HG03558 (cell line): ENCODE data around the gene MPDU1.
"Not testable (repeated sequence)": the region's sequence is repeated elsewhere in the genome, so short reads cannot be mapped to it uniquely, and the experiment has no call there.

ENCODE experiments used
- ATAC-seq: cut with Tn5 transposase; IDR thresholded peaks from one replicate; pipeline ENCODE4 v1.9.1; 2021; ENCODE audit warnings: moderate number of reproducible peaks; ENCODE audit not compliant: unreplicated experiment; ENCODE audit errors: extremely low read depth

Gene MPDU1

DNA sequence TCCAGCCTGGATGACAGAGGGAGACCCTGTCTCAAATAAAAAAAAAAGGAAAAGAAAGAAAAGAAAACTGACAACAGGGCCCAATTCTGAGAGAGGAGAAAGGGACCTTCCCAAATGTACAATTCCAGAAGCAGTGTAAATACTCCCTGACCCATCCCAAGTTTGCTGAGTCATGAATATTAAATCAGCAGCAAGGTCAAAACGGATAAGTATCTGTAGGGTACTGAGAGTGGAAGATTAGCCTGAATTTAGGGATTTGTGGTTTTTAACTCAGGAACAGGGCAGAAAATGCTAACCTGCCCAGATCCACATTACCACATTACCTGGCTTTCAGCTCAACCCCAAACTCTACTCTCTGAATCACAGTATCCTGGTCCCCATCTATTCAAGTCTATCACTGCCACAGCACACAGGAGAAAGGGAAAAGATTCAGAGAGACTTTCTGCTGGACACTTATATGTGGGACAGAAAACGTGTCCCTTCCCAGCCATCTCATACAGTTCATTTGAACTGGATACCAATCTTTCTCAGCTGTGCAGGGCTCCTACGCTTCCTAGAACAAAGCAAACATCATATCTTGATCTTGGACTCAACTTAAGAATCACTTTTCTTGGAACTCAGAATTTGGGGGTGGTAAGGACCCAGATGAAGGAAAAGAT is 28.1 kb downstream of the MPDU1 start:
- ATAC-seq, result no peak

DNA sequence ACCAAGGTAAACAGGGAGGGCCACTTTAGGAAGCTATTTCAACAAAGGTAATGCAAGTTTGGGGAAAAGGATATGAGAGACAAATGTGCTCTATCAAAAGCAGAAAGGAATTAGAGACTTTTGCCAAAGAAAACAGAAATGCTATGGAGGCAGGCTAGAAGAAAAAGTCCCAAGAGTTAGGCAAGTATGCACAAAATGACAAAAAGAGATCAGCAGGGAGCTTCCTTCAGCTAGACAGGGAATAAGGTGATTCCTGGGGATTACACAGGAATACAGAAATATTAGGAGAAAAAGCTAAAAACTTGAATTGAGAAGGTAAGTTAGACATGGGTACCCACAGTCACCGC is 28.6 kb downstream of the MPDU1 start:
- no peak for ATAC-seq

DNA sequence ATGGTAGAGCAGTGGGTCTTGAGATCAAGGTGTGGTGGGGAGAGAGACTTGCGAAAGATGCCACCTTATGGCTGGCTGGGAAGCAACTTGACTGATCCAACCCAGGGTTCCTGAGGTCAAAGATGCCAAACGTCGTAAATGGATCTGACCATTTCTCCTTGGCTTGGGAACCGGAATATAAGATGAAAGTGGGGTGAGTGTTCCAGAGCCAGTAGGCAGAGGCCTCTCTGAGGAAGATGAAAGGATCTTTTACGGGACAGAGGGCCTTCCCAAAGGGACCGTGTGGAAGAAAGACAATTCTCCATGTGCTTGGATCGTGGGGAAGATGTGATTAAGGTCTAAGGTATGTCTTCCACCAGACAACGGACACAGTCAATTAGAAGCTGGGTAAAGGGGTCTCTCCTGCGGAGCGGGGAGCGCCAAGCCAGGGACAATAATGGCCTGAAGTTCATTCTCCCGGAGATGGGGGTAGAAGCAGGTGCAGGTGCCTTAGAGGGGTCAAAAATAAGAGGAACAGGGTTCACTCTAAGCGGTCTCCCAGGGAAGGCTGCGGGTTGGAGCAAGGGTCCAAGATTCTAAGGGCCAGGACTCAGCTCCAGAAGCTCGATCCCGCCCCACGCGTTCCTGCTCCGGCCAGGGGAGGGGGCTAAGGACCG is 30.2 kb downstream of the MPDU1 start:
- no peak for ATAC-seq

DNA sequence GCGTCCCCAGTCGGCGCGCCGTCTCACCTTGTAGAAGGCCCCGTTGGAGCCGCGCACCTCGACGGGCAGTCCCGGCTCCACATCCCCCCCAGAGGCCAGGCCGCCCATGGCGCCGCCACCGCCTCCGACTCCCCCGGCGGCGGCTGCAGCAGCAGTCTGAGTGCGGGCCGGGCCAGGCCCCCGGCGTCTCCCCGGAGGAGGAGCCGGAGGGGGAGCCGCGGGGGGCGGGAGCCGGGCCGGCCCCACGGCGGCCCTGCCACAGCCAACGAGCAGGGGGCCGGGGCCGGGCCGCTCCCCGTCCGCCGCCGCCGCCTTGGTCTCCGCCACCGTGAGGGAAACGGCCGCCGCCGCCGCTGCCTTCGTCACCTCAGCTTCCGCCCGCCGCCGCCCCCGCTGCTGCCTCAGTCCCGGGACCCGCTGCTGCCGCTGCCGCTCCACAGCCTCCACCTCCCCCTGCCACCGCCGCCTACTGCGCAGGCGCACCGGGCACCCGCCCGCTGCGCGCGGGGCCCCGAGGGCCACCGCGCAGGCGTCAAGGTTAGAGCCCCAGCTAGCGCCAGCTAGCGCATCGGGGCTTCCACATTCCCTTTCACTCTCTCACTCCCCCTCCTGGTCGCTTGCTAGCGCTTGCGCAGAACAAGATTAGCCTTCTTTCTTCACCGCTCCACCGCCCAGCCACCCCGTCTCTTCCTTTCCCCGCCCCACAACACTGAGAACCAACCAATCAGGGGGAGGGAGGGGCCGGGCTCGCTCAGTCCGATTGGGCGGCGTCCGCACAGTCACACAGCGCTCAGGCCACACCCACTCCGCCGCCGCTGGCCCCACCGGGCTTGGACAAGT is 31.0 kb downstream of the MPDU1 start, which contains the start of gene FXR2:
Gene FXR2 (minus strand): TSS at position 473 of the 840 bp plus-strand sequence. CDS start 365 bp downstream, at position 108.
- peak; percentile 70 for ATAC-seq

DNA sequence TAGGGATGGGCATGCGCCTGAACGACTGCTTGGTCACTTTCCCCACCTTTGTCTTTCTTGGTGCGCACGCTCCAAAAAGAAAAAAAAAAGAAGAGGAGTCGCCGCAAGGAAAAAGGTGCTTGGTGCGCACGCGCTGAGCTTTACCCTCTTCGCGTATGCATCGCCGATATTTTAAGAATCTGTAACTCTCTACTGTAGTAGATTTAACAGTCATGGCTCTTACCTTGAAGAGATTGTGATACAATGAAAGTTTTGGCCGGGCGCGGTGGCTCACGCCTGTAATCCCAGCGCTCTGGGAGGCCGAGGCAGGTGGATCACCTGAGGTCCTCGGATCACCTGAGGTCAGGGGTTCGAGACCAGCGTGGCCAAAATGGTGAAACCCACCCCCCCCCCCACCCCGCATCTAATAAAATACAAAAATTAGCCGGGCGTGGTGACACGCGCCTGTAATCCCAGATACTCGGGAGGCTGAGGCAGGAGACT is 31.7 kb downstream of the MPDU1 start:
- ATAC-seq, result no peak

DNA sequence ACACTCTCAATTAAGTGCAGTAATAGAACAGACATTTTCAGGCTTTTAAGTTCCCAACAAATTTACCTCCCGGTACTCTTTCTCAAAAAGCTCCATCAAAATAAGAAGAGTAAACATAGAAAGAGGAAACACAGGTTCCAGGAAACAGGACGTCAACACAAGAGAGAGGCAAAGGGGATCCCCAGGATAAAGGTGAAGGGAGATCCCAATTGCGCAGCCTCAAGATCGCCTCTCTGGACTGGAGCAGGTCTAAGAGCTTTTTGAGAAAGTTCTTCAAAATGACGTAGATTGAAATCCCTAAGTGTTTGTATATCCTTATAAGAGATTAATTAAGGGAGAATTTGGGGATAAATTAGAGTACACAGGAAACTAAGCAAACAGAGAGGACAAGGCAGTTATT is 35.0 kb downstream of the MPDU1 start:
- no peak for ATAC-seq

DNA sequence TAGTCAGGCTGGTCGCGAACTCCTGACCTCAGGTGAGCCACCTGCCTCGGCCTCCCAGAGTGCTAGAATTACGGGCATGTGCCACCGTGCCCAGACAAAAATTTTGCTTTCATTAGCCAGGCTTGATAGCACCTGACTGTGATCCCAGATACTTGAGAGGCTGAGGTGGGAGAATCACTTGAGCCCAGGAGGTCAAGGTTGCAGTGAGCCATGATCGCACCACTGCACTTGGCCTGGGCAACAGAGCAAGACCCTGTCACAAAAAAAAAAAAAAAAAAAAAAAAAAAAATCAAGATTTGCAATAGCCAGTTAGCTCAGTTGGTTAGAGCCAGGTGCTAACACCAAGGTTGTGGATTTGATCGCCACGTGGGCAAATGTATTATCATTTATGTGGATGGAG is 37.2 kb downstream of the MPDU1 start:
- ATAC-seq, result no peak

DNA sequence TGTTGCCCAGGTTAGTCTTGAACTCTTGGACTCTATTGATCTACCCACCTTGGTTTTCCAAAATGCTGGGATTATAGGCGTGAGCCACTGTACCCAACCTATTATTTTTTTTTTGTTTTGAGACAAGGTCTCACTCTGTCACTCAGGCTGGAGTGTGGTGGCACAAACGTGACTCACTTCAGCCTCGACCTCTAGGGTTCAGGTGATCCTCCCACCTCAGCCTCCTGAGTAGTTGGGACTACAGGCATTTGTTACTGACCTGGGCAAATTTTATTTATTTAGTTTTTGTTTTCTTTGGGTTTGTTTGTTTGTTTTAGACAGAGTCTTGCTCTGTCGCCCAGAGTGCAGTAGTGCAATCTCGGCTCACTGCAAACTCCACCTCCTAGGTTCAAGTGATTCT is 40.0 kb downstream of the MPDU1 start:
- ATAC-seq, result no peak

DNA sequence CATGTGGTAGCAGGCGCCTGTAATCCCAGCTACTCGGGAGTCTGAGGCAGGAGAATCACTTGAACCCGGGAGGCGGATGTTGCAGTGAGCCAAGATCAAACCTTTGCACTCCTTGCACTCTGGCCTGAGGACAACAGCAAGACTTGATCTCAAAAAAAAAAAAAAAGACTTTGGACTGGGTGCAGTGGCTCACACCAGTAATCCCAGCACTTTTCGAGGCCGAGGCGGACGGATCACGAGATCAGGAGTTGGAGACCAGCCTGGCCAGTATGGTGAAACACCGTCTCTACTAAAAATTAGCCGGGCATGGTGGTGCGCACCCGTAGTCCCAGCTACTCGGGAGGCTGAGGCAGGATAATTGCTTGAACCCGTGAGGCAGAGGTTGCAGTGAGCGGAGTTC is 42.1 kb downstream of the MPDU1 start:
- not testable (repeated sequence) for ATAC-seq

DNA sequence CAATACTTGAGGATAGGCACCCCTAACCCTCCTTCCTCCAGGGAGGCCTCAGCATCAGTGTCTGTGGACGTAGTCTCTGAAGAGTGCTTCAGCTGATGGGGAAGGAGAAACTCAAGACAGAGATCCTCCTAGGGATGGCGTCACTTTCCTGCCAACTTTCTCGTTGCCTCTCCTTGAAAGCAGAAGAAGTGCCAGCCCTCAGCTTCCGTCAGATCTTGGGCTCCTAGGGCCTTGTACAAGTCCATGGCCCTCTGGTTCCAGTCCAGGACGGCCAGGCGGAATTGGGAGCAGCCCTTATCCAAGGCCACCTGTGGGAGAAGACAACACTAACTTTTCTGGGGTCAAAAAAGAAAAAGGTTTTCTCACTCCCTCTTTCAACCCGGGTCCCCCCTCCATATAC is 42.7 kb downstream of the MPDU1 start:
- ATAC-seq, result no peak

DNA sequence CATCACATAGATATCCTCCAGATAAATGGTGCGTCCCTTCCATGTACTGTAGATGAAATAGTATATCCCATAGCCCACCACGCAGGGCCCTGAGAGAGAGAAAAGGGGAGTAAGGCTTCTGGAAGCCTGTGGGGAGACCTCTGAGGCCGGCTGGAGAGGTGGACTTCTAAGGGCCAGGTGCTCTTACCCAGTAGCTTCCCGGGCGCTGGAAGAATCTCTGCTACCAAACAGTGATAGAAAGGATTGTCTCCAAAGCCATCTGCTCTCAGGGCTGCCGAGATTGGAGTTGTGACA is 43.3 kb downstream of the MPDU1 start:
- ATAC-seq, result no peak

DNA sequence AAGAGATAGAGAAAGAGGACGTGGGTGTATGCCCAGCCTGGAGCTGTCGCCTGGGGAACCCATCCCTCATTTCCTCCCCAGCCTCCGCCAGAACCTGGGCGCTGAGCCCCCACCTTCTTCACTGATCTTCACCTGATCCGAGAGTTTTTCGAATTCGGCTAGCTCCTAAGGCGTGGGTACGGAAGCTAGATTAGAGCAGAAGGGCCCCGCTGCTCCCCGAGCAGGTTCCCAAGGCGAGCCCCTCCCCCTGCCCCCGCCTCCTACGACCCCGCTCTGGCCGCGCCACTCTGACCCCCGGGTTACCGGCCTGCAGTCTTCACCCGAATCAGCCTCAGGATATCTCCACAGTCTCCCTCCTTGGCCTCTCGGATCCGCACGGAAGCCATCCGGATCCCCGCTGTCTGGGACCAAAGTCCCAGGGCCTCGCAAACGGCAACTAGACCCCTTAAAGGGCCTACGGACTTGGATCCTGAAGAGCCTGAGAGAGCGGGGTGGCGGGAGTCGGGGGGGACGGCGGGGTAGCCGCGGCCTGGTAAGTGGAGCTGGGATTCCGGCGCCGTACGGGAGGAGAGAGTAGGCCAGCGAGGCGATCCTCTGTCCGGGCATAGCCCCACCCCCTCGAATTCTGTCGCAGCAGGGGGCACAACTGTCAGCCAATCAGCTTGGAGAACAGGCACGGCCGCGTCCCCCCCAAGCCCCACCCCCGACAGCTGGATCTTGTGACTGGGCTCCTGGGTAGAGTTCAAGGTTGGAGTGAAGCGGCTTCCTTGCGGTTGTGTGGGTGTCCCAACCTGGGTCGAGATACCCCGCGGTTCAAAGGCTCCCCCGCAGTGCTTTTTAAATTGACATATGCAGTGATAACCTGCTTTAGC is 43.8 kb downstream of the MPDU1 start, which contains the start of gene SAT2:
Gene SAT2 (minus strand): TSS at position 572 of the 872 bp plus-strand sequence. CDS start 186 bp downstream, at position 386.
- ATAC-seq, result no peak

DNA sequence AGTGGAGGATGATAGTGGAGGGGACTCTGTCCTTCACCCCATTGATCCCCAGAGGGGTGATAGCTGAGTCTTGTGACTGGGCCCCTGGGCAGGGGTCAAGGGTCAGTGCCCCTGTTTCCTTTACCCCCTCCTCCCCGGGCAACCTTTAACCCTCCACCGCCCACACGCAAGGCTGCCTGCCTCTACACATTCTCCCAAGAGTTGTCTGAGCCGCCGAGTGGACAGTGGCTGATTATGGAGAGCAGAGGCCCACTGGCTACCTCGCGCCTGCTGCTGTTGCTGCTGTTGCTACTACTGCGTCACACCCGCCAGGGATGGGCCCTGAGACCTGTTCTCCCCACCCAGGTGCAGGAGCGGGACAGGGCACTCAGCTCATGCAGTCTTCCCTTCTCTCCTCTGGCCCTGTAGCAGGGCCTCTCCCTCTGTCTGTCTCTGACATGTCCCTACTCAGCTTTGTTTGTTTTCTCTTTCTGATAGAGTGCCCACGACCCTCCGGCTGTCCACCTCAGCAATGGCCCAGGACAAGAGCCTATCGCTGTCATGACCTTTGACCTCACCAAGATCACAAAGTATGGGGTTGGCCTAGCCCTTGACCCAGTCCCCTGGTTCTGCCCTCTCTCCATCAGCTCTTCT is 46.4 kb downstream of the MPDU1 start, which contains the start of gene SHBG:
Gene SHBG (plus strand): TSS at position 197 of the 633 bp plus-strand sequence. CDS start 38 bp downstream, at position 235.
- ATAC-seq, result no peak

DNA sequence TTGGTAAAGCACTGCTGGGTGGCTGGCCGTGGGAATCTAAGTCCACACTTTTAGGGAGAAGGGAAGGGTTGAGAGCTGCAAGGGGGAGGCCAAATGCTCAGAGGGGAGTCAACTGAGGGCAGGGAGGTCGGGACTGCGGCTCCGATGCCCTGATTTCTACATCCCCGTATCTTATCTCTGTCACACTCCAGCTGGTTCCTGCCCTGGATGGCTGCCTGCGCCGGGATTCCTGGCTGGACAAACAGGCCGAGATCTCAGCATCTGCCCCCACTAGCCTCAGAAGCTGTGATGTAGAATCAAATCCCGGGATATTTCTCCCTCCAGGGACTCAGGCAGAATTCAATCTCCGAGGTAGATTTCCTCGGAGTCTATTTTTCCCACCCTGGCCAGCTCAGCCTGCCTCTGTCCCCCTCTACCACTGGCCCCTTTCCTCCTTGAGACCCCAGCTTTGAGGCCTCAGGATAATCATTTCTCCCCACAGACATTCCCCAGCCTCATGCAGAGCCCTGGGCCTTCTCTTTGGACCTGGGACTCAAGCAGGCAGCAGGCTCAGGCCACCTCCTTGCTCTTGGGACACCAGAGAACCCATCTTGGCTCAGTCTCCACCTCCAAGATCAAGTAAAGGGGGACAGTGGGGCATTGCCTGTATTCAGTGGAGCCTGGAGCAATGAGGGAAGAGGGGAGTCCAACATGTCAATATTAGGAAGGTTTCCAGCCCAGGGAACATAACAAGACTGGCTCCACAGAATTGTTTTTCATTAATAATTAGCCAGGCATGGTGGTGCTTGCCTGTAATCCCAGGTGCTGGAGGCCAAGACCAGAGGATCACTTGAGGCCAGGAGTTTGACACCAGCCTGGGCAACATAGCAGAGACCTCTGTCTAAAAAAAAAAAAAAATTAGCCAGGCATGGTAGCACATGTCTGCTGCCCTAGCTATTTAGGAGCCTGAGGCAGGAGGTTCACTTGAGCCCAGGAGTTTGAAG is 48.0 kb downstream of the MPDU1 start:
- ATAC-seq, result no peak

DNA sequence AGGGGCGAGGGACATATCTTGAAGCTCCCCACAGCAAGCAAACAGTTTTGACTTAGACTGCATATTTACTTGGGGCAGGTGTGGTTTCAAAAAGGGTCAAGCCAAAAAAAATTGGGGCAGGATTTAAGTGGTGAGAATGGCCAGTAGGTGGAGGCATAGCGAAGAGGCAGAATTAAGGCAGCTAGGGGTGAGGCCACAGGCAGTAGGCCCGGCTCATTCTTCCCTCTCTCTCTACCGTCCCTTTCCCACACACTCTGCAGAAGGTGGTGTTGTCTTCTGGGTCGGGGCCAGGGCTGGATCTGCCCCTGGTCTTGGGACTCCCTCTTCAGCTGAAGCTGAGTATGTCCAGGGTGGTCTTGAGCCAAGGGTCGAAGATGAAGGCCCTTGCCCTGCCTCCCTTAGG is 48.8 kb downstream of the MPDU1 start:
- no peak for ATAC-seq

DNA sequence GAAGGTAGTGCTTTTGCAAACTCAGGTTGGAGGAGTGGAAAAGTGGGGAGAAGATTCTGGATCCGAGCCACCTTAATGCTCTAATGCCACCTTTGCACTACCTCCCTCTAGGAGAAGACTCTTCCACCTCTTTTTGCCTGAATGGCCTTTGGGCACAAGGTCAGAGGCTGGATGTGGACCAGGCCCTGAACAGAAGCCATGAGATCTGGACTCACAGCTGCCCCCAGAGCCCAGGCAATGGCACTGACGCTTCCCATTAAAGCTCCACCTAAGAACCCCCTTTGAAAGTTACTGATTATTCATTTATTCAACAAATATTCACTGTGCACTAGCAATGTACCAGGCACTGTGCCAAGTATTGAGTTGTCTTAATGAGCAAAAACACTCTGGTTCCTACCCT is 49.4 kb downstream of the MPDU1 start:
- no peak for ATAC-seq

DNA sequence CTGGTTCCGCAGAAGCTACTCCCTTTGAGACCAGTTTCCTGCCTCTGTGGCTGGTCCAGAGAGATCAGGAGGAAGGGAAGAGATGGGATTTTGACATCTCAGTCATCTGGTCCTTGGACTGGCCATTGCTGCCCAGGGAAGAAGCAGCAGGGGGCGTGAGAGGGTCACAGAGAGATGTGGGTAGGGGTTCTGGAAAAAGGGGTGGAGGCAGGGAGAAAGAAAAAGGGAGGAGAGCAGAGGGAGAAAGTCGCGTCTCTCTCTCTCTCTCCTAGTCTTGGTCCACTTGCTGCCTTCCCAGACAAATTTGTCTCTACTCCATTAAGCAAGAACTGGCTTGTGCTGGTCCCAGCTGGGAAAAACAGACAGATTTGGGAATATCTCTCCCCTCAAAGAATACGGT is 50.7 kb downstream of the MPDU1 start:
- no peak for ATAC-seq

DNA sequence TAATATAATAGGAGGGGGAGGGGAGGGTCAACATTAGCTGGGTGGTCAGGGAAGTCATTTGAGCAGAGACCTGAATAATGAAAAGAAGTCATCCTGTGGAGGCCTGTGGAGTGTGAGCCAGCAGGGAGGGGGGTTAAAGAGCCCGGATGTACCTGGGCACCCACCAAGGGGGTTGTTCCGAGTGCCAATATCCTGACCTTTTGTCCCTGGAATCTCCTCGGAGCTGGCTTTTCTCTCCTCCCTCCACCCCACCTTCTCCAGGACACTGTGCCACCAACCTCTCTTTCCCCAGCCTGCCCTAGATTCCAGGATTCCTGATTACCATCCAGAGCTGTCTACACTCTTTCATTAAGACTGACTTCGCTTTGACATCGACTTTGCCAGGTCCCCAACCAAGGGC is 52.5 kb downstream of the MPDU1 start:
- ATAC-seq, result no peak
